Ascending aorta (tissue), 2 donors: ENCODE measurements around the gene TSPOAP1. TPM values are rescaled to one million over a fixed set of nuclear protein-coding genes. Genes with fewer than 3 reads are reported as not detected.

Experiments used
- DNase-seq, 2 donors: peaks; one replicate each; pipeline ENCODE4 v3.0.0-alpha.2; 2019; ENCODE audit warnings: low spot score in 2 of 2
- H3K27ac ChIP-seq, 2 donors: fragments of 200-600 bp; sonication (generic); one replicate each; pipeline ENCODE4 v1.5.1; 2016 to 2017; ENCODE audit warnings: mild to moderate bottlenecking in 1 of 2
- H3K27me3 ChIP-seq: fragments of 200-600 bp; sonication (generic); one replicate; pipeline ENCODE4 v1.5.1; 2017
- H3K36me3 ChIP-seq, 2 donors: fragments of 200-600 bp; sonication (generic); one replicate each; pipeline ENCODE4 v1.5.1; 2016
- H3K4me1 ChIP-seq, 2 donors: fragments of 200-600 bp; sonication (generic); one replicate each; pipeline ENCODE4 v1.5.1; 2016 to 2017; ENCODE audit warnings: mild to moderate bottlenecking in 1 of 2
- H3K4me3 ChIP-seq, 2 donors: fragments of 200-600 bp; sonication (generic); one replicate each; pipeline ENCODE4 v1.5.1; 2016 to 2017; ENCODE audit warnings: mild to moderate bottlenecking in 1 of 2
- H3K9me3 ChIP-seq, 2 donors: fragments of 200-600 bp; sonication (generic); one replicate each; pipeline ENCODE4 v1.5.1; 2016
- CTCF ChIP-seq, 3 experiments: fragments of 200-600 bp in 2 of 3; fragments of 450-650 bp in 1 of 3; sonication (generic) in 2 of 3; IDR thresholded peaks; one replicate each; pipeline ENCODE4 v1.5.1; 2016 to 2019; ENCODE audit warnings: antibody characterized with exemption in 3 of 3, mild to moderate bottlenecking in 1 of 3, moderate library complexity in 1 of 3
- intact Hi-C: fragments of 100-400 bp; cut with DNase I; formaldehyde crosslinking; loops from one replicate; pipeline ENCODE4 v1.15.1; 2023
- total RNA-seq: library from RNA; depleted of rRNA; stranded (reverse); fragments of >200 nt; gene quantifications from one replicate; pipeline ENCODE4 v1.1.0, GENCODE V29; 2016

The TSPOAP1 gene
- total RNA-seq, 1 donor from 2014 or later, result 22.4 TPM

- no peaks in the 10 kb centered on the region for H3K4me1 ChIP-seq
- intact Hi-C loops, result no loop called here
- no peak for TF ChIP-seq CTCF (IDR thresholded peaks at IDR 0.05)
- no peak overlapping the region for H3K4me3 ChIP-seq
- no peak overlapping the region for H3K27ac ChIP-seq
- DNase-seq, result no peak
- no peaks in the 10 kb centered on the region for H3K36me3 ChIP-seq
- H3K27me3 ChIP-seq, result no peaks in the 10 kb centered on the region
- H3K9me3 ChIP-seq, result no peaks in the 10 kb centered on the region
Measured at GRCh38 chr17:58365185-58365979, 36.8 kb upstream of the TSPOAP1 start.

GRCh38 chr17:58364270-58364942 lies 35.8 kb upstream of the TSPOAP1 start:
- intact Hi-C loops, result no loop called here
- H3K27me3 ChIP-seq, result no peaks in the 10 kb centered on the region
- H3K4me1 ChIP-seq, result no peaks in the 10 kb centered on the region
- H3K36me3 ChIP-seq, result no peaks in the 10 kb centered on the region
- no peak for DNase-seq
- no peak for TF ChIP-seq CTCF (IDR thresholded peaks at IDR 0.05)
- no peak overlapping the region for H3K4me3 ChIP-seq
- H3K9me3 ChIP-seq, result no peaks in the 10 kb centered on the region
- H3K27ac ChIP-seq, result no peak overlapping the region

- Histone ChIP-seq H3K4me1 (no peaks in the 10 kb centered on the region), H3K27me3 (no peaks in the 10 kb centered on the region), H3K36me3 (no peaks in the 10 kb centered on the region), H3K27ac (no peak overlapping the region), H3K4me3 (no peak overlapping the region), H3K9me3 (no peaks in the 10 kb centered on the region)
- no peak for DNase-seq
- TF ChIP-seq CTCF (IDR thresholded peaks at IDR 0.05), result no peak
- intact Hi-C loops, result no loop called here
Measured at GRCh38 chr17:58363457-58364185, 35.0 kb upstream of the TSPOAP1 start.

GRCh38 chr17:58362368-58363014 lies 33.9 kb upstream of the TSPOAP1 start:
- intact Hi-C loops, result no loop called here

More at GRCh38 chr17:58362368-58363014, 33.9 kb upstream of the TSPOAP1 start:
- Histone ChIP-seq H3K36me3 (no peaks in the 10 kb centered on the region), H3K4me1 (no peaks in the 10 kb centered on the region), H3K4me3 (no peak overlapping the region), H3K9me3 (no peaks in the 10 kb centered on the region), H3K27ac (no peak overlapping the region), H3K27me3 (no peaks in the 10 kb centered on the region)
- no peak for TF ChIP-seq CTCF (IDR thresholded peaks at IDR 0.05)
- no peak for DNase-seq
